ENCODE measurements around the gene GLDN. TPM values are rescaled to one million over a fixed set of nuclear protein-coding genes. Genes with fewer than 3 reads are reported as not detected.

Gene GLDN
- total RNA-seq, 1 experiment from 2014 or later: 0.77 TPM

GRCh38 chr15:51405693-51406523 lies 64.5 kb downstream of the GLDN start (continued):
- no peak for TF ChIP-seq ZNF512 (CRISPR knock-in tag; IDR thresholded peaks at IDR 0.05; ENCODE audit: borderline replicate concordance)
- no peak for TF ChIP-seq E2F1 (CRISPR knock-in tag; IDR thresholded peaks at IDR 0.05)
- TF ChIP-seq CREB1 (CRISPR knock-in tag; IDR thresholded peaks at IDR 0.05): no peak
- no peak for TF ChIP-seq ATF3 (CRISPR knock-in tag; conservative IDR thresholded peaks at IDR 0.05)
- TF ChIP-seq EMX1 (CRISPR knock-in tag; IDR thresholded peaks at IDR 0.05): no peak
- TF ChIP-seq NR1H2 (CRISPR knock-in tag; IDR thresholded peaks at IDR 0.05): no peak
- no peak for TF ChIP-seq ZNF425 (CRISPR knock-in tag; conservative IDR thresholded peaks at IDR 0.05)
- TF ChIP-seq AFF4 (CRISPR knock-in tag; IDR thresholded peaks at IDR 0.05; ENCODE audit: borderline replicate concordance): no peak
- no peak for TF ChIP-seq MXD4 (CRISPR knock-in tag; IDR thresholded peaks at IDR 0.05; ENCODE audit: borderline replicate concordance)
- TF ChIP-seq ZSCAN18 (CRISPR knock-in tag; IDR thresholded peaks at IDR 0.05): no peak
- no peak for TF ChIP-seq ELF4 (CRISPR knock-in tag; IDR thresholded peaks at IDR 0.05; ENCODE audit: low read depth)
- TF ChIP-seq ZNF671 (CRISPR knock-in tag; IDR thresholded peaks at IDR 0.05): no peak
- no peak for TF ChIP-seq JUN (CRISPR knock-in tag; IDR thresholded peaks at IDR 0.05)
- no peak for TF ChIP-seq FOXK1 (CRISPR knock-in tag; IDR thresholded peaks at IDR 0.05)

Measured in WTC11 (cell line).